NOMO-1 treated with dmso at 0.1 percent for 144 hours (cell line): Measurements from ENCODE around the gene SLC43A2.
"Not testable (repeated sequence)": the region's sequence is repeated elsewhere in the genome, so short reads cannot be mapped to it uniquely, and the experiment has no call there.

Source experiments
- DNase-seq: peaks from one replicate; lab custom pipeline; 2025; ENCODE audit not compliant: unreplicated experiment; lab: John Stamatoyannopoulos, UW

Gene SLC43A2

GRCh38 chr17:1541367-1541904 lies 87.2 kb downstream of the SLC43A2 start:
- DNase-seq, result no peak

GRCh38 chr17:1539811-1540210 lies 88.8 kb downstream of the SLC43A2 start:
- DNase-seq, result no peak

- no peak for DNase-seq
Observed at GRCh38 chr17:1535737-1536136, 92.9 kb downstream of the SLC43A2 start.

GRCh38 chr17:1533661-1534325 lies 94.8 kb downstream of the SLC43A2 start:
- no peak for DNase-seq

GRCh38 chr17:1532836-1533602 lies 95.6 kb downstream of the SLC43A2 start:
- peak; percentile 53 for DNase-seq

- DNase-seq, result no peak
Observed at GRCh38 chr17:1529863-1530262, 98.8 kb downstream of the SLC43A2 start.

- not testable (repeated sequence) for DNase-seq
Observed at GRCh38 chr17:1526876-1527275, 101.8 kb downstream of the SLC43A2 start.

- DNase-seq, result no peak
Observed at GRCh38 chr17:1522626-1523025, 106.0 kb downstream of the SLC43A2 start.

- DNase-seq, result no peak
Observed at GRCh38 chr17:1521086-1521640, 107.5 kb downstream of the SLC43A2 start.

GRCh38 chr17:1519678-1520077 lies 109.0 kb downstream of the SLC43A2 start:
- no peak for DNase-seq
